ENCODE measurements around the gene TTC36.

- TF ChIP-seq, protein P1, sequence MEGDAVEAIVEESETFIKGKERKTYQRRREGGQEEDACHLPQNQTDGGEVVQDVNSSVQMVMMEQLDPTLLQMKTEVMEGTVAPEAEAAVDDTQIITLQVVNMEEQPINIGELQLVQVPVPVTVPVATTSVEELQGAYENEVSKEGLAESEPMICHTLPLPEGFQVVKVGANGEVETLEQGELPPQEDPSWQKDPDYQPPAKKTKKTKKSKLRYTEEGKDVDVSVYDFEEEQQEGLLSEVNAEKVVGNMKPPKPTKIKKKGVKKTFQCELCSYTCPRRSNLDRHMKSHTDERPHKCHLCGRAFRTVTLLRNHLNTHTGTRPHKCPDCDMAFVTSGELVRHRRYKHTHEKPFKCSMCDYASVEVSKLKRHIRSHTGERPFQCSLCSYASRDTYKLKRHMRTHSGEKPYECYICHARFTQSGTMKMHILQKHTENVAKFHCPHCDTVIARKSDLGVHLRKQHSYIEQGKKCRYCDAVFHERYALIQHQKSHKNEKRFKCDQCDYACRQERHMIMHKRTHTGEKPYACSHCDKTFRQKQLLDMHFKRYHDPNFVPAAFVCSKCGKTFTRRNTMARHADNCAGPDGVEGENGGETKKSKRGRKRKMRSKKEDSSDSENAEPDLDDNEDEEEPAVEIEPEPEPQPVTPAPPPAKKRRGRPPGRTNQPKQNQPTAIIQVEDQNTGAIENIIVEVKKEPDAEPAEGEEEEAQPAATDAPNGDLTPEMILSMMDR (IDR thresholded peaks at IDR 0.05): no peak
- TF ChIP-seq ZFX (IDR thresholded peaks at IDR 0.05; ENCODE audit: borderline replicate concordance): no peak
Measured at GRCh38 chr11:118572981-118573550, 45.8 kb downstream of the TTC36 start.

Measured in 22Rv1 (cell line).